HUES64 (cell line): Measurements from ENCODE around the gene CAPN1.

Experiments used
- H3K27ac ChIP-seq: 2 replicates; pipeline ENCODE4 v1.7.0; 2013; ENCODE audit warnings: low read depth, low read length, inconsistent platforms
- H3K27me3 ChIP-seq: 2 replicates; pipeline ENCODE4 v1.6.1; 2013; ENCODE audit warnings: mild to moderate bottlenecking, low read length; ENCODE audit not compliant: insufficient read depth
- H3K36me3 ChIP-seq: 2 replicates; pipeline ENCODE4 v1.6.1; 2013; ENCODE audit warnings: mild to moderate bottlenecking, low read length; ENCODE audit not compliant: insufficient read depth
- H3K4me1 ChIP-seq: 2 replicates; pipeline ENCODE4 v1.6.1; 2013; ENCODE audit warnings: mild to moderate bottlenecking, low read length, moderate library complexity; ENCODE audit not compliant: insufficient read depth
- H3K4me3 ChIP-seq: 2 replicates; pipeline ENCODE4 v1.5.1; 2013; ENCODE audit warnings: mild to moderate bottlenecking, low read length, moderate library complexity
- H3K9ac ChIP-seq: 2 replicates; pipeline ENCODE4 v1.6.1; 2013; ENCODE audit warnings: mild to moderate bottlenecking, low read depth, low read length
- H3K9me3 ChIP-seq: 2 replicates; pipeline ENCODE4 v1.6.1; 2013; ENCODE audit warnings: low read depth, low read length; ENCODE audit not compliant: insufficient read depth
- WGBS: fragments of 150-250, 120-280 bp; methylation state at CpG from one replicate; pipeline ENCODE4 v1.1.7; 2013; ENCODE audit warnings: missing lambda C conversion rate; 5-methylcytosine and 5-hydroxymethylcytosine counted together

Gene CAPN1

DNA sequence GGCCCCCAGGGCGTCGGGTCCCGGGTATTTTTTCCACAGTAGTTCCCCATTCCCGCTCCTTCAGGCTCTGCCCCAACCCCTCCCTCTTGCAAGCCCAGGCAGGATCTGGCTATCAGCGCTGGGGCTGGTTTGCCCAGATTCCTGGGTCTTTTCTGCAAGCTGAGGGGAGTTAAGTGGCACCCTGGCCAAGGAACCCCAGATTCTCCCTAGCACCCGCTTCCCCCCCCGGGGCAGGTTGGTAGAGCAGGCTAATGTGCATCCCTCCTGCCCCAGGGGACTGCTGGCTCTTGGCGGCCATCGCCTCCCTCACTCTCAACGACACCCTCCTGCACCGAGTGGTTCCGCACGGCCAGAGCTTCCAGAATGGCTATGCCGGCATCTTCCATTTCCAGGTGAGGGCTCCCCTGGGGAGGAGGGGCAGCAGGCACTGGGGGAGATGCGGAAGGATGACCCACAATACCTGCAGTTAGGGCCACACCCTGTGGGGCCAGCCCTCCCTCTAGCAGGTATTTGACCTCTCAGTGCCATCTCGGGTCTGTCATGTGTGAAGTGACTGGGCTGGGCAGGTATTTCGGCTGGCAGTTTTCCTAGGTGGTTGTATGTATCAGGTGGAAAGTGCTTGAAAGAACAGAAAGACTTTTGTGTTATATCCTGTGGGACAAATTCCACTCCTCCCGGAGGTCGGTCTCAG, 1.6 kb downstream of the CAPN1 start:
- WGBS = 70% methylated on average over 19 of the region's 19 CpGs
- H3K9ac ChIP-seq = no peak overlapping the region

DNA sequence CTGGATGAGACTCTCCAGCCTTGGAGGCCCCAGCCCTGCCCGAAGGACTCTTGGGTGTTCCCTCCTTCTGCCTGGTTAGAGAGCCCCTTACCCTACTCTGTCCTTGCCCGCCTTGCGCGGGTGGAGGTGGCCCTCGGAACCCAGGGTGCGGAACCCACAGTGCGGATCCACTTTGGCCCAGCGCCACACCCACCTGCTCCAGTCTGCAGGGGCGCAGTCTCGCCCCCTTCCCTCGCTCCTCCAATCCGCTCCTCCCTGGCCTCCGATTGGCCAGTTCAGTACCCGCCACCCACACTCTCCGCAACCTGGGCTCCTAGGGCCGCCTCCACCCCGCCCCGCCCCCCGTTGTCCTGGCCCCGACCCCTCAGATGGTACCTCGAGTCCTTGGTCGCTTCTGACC, 2.4 kb downstream of the CAPN1 start:
- Histone ChIP-seq H3K4me1 (peaks cover 26% of the 10 kb centered on the region), H3K36me3 (peaks cover 28% of the 10 kb centered on the region), H3K27ac (peak overlapping the region; percentile 80; the same call in 1 of the 2 replicates), H3K9ac (no peak overlapping the region), H3K27me3 (no peaks in the 10 kb centered on the region), H3K9me3 (no peaks in the 10 kb centered on the region), H3K4me3 (peak overlapping the region; percentile 33)
- WGBS = 58% methylated on average over 22 of the region's 22 CpGs

More for the DNA sequence above, 1.6 kb downstream of the CAPN1 start:
- no peak overlapping the region; the same call in 1 of the 2 replicates for H3K27ac ChIP-seq
- H3K4me3 ChIP-seq = peak overlapping the region; percentile 72
- H3K27me3 ChIP-seq = no peaks in the 10 kb centered on the region
- no peaks in the 10 kb centered on the region for H3K9me3 ChIP-seq
- peaks cover 20% of the 10 kb centered on the region for H3K36me3 ChIP-seq
- peaks cover 26% of the 10 kb centered on the region for H3K4me1 ChIP-seq

DNA sequence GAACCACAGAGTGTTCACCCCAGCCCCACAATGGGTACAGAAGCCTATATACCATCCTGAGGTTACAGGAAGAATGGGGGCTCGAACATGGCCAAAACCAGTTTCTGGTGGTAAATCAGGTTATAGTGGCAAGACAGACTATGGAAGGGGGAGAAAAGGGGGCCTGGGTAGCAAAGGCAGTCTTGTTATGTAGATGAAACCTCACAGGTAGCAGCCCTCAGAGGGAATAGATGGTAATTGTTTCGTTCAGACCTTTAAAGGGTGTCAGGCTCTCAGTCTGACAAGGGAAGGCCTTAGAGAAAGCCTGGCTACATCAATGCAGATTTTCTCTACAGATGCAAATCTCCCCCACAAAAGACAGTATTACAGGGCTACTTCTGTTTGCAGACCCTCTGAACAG, 3.4 kb downstream of the CAPN1 start:
- Histone ChIP-seq H3K9ac (no peak overlapping the region), H3K27me3 (no peaks in the 10 kb centered on the region), H3K27ac (peak overlapping the region; percentile 80; the same call in 1 of the 2 replicates), H3K36me3 (peaks cover 39% of the 10 kb centered on the region), H3K4me3 (peak overlapping the region; percentile 31; the same call in 1 of the 2 replicates), H3K9me3 (no peaks in the 10 kb centered on the region), H3K4me1 (peaks cover 26% of the 10 kb centered on the region)
- WGBS = 24% methylated on average over 2 of the region's 2 CpGs

DNA sequence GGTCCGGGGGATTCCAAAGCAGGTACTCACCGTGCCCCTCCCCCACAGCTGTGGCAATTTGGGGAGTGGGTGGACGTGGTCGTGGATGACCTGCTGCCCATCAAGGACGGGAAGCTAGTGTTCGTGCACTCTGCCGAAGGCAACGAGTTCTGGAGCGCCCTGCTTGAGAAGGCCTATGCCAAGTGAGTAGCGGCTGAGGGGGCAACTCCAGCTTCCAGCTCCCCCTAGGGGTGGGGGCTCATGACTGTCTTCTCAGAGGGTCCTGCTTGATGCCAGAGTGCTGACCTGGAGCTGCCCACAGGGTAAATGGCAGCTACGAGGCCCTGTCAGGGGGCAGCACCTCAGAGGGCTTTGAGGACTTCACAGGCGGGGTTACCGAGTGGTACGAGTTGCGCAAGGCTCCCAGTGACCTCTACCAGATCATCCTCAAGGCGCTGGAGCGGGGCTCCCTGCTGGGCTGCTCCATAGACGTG, 4.2 kb downstream of the CAPN1 start:
- no peaks in the 10 kb centered on the region for H3K27me3 ChIP-seq
- no peak overlapping the region for H3K9ac ChIP-seq
- 86% methylated on average over 18 of the region's 18 CpGs for WGBS
- H3K4me1 ChIP-seq = peaks cover 26% of the 10 kb centered on the region
- H3K4me3 ChIP-seq = peak overlapping the region; percentile 31; the same call in 1 of the 2 replicates
- peaks cover 45% of the 10 kb centered on the region for H3K36me3 ChIP-seq
- H3K9me3 ChIP-seq = no peaks in the 10 kb centered on the region
- peak overlapping the region; percentile 80; the same call in 1 of the 2 replicates for H3K27ac ChIP-seq

DNA sequence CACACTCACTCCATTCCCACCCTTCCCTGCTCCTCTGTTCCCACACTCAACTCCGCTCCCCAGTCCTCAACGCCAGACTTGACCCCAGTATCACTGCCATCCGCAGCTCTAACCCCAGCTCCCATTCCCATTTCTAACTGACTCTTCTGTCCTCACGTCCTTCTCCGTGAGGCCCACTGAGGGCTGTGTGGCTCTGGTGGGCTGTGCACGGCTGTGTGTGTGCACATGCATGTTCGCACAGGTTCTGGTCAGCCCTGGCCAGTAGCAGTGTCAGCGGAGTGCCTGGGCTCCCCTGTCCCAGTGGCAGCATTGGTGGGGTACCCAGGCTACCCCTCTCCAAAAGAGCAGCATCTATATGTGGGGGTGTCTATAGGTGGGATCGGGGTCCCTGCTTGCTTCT, 5.0 kb downstream of the CAPN1 start:
- no peaks in the 10 kb centered on the region for H3K27me3 ChIP-seq
- H3K9ac ChIP-seq = no peak overlapping the region
- no peaks in the 10 kb centered on the region for H3K9me3 ChIP-seq
- no peak overlapping the region for H3K27ac ChIP-seq
- H3K36me3 ChIP-seq = peaks cover 53% of the 10 kb centered on the region
- H3K4me3 ChIP-seq = no peak overlapping the region
- peaks cover 26% of the 10 kb centered on the region for H3K4me1 ChIP-seq
- 96% methylated on average over 9 of the region's 9 CpGs for WGBS

DNA sequence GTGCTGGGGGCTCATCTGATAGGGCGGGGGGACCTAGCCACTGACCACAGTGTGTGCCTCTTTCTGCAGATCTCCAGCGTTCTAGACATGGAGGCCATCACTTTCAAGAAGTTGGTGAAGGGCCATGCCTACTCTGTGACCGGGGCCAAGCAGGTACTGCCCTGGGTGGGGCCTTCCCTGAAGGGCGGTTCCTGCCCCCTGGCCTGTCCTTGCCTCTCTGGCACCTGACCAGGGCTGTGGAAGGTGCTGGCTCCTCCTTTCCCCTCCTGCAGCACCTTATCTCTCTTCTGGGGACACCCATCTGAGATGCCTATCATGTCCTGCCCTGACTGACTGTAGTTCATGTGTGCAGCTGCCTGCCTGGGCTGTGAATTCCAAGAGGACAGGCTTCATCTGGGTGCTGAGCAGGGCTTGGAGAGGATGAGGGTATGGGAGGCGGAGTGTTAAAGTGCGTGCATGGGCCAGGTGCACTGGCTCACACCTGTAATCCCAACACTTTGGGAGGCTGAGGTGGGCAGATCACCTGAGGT, 5.5 kb downstream of the CAPN1 start:
- Histone ChIP-seq H3K27me3 (no peaks in the 10 kb centered on the region), H3K4me1 (peaks cover 26% of the 10 kb centered on the region), H3K9ac (no peak overlapping the region), H3K27ac (no peak overlapping the region), H3K4me3 (no peak overlapping the region), H3K36me3 (peaks cover 58% of the 10 kb centered on the region), H3K9me3 (no peaks in the 10 kb centered on the region)
- 97% methylated on average over 6 of the region's 6 CpGs for WGBS

DNA sequence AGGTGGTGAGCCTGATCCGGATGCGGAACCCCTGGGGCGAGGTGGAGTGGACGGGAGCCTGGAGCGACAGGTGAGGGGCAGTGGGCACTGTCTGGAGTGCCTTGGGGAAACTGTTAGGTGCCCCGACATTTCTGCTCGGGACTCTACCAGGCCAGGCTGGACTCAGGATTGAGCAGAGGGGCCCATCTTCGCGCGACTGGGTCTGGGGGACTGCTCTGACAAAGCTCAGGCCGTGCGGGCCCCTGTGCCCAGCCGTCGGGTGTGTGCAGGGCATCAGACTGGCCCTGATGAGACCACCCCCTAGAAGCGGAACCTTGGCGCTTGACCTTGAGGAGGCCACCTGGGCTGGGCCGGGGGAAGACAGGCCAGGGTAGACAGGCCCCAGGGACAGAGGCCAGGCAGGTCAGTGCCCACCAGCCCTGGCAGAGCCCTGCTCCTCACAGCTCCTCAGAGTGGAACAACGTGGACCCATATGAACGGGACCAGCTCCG, 6.3 kb downstream of the CAPN1 start:
- H3K4me1 ChIP-seq = peaks cover 24% of the 10 kb centered on the region
- no peak overlapping the region for H3K9ac ChIP-seq
- peaks cover 64% of the 10 kb centered on the region for H3K36me3 ChIP-seq
- no peaks in the 10 kb centered on the region for H3K27me3 ChIP-seq
- H3K9me3 ChIP-seq = no peaks in the 10 kb centered on the region
- no peak overlapping the region for H3K27ac ChIP-seq
- no peak overlapping the region for H3K4me3 ChIP-seq
- WGBS = 96% methylated on average over 20 of the region's 20 CpGs

DNA sequence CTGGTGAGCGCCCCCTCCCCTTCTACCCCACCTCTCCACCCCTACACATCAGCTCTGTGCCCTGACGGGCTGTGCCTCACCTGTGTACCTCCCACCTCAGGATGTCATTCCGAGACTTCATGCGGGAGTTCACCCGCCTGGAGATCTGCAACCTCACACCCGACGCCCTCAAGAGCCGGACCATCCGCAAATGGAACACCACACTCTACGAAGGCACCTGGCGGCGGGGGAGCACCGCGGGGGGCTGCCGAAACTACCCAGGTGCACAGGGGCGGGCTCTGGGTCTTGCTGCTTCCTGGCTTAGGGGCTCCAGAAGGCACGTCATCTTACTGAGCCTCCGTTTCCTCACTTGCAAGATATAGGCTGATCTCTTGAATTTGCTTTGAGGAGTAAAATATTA, 6.8 kb downstream of the CAPN1 start:
- Histone ChIP-seq H3K36me3 (peaks cover 64% of the 10 kb centered on the region), H3K9ac (no peak overlapping the region), H3K4me3 (no peak overlapping the region), H3K27me3 (no peaks in the 10 kb centered on the region), H3K9me3 (no peaks in the 10 kb centered on the region), H3K27ac (no peak overlapping the region), H3K4me1 (peaks cover 19% of the 10 kb centered on the region)
- WGBS = 95% methylated on average over 18 of the region's 18 CpGs

DNA sequence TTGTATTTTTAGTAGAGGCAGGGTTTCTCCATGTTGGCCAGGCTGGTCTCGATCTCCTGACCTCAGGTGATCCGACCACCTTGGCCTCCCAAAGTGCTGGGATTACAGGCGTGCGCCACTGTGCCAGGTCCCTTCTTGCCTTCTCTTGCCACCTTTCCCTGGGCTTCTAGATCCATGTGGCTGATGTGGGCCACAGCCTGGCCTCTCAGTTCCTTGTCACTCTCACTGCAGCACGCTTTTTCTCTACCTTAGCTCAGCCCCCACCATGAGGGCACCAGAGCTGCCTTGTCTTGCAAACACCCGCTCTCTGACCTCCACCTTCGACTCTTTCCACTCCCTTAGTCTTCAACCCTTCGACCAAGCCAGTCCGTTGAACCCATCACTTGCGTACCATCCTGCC, 7.5 kb downstream of the CAPN1 start:
- Histone ChIP-seq H3K27ac (no peak overlapping the region), H3K27me3 (no peaks in the 10 kb centered on the region), H3K4me1 (peaks cover 14% of the 10 kb centered on the region), H3K9ac (no peak overlapping the region), H3K4me3 (no peak overlapping the region), H3K9me3 (no peaks in the 10 kb centered on the region), H3K36me3 (peaks cover 71% of the 10 kb centered on the region)
- 86% methylated on average over 10 of the region's 10 CpGs for WGBS

DNA sequence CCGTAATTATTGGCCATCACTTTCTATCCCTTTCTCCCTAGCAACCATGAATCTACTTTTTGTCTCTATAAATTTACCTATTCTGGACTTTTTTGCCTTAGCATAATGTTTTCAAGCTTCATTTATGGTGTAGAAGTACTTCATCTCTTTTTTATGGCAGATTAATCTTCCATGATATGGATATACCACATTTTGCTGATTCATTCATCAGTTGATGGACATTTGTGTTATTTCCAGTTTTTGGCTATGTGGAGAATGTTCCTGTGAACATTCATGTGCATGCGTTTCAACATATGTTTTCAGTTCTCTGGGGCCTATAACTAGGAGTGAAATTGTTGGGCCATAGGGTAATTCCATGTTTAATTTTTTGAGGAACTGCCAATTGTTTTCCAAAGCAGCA, 12.8 kb downstream of the CAPN1 start:
- H3K9me3 ChIP-seq = no peaks in the 10 kb centered on the region
- WGBS = 98% methylated on average over 2 of the region's 2 CpGs
- peaks cover 87% of the 10 kb centered on the region for H3K36me3 ChIP-seq

DNA sequence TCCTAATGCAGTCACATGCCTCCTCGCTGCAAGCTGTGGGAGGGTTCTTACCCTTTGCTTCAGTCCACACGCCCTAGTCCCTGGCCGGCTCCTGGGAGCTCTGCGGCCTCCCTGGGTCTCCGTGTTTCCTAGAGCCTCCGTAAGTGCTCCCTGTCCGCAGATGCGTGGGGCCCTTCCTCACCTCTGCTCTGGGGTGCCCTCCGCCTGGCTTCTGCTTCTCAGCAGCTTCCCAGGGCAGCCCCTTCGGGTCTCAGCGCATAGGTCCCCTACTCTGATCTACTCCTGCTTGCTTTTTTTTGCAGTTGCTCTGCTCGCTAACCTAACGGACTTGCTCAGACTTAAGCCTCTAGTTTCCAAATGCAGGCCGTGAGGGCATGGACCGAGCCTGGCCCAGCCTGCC, 22.4 kb downstream of the CAPN1 start:
- no peak overlapping the region for H3K9ac ChIP-seq
- H3K27ac ChIP-seq = no peak overlapping the region
- H3K36me3 ChIP-seq = peaks cover 61% of the 10 kb centered on the region
- H3K9me3 ChIP-seq = no peaks in the 10 kb centered on the region
- H3K27me3 ChIP-seq = no peaks in the 10 kb centered on the region
- H3K4me1 ChIP-seq = peaks cover 9% of the 10 kb centered on the region; the same call in 1 of the 2 replicates
- 90% methylated on average over 15 of the region's 15 CpGs for WGBS
- no peak overlapping the region for H3K4me3 ChIP-seq

More for the DNA sequence above, 12.8 kb downstream of the CAPN1 start:
- Histone ChIP-seq H3K27ac (no peak overlapping the region), H3K4me3 (no peak overlapping the region), H3K4me1 (no peaks in the 10 kb centered on the region), H3K27me3 (no peaks in the 10 kb centered on the region), H3K9ac (no peak overlapping the region)
